ENCODE results near the gene FGD4.
A peak's percentile ranks its signal among the peaks of the same experiment; 100 is the strongest.
"Not testable (repeated sequence)": the region's sequence is repeated elsewhere in the genome, so short reads cannot be mapped to it uniquely, and the experiment has no call there.

Gene FGD4

DNA sequence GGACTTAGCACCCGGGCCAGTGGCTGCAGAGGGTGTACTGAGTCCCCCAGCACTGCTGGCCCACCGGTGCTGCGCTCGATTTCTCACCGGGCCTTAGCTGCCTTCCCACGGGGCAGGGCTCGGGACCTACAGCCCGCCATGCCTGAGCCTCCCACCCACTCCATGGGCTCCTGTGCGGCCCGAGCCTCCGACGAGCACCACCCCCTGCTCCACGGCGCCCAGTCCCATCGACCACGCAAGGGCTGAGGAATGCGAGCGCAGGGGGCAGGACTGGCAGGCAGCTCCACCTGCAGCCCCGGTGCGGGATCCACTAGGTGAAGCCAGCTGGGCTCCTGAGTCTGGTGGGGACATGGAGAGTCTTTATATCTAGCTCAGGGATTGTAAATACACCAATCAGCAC lies 126.4 kb downstream of the FGD4 start:
- DNase-seq = not testable (repeated sequence)

DNA sequence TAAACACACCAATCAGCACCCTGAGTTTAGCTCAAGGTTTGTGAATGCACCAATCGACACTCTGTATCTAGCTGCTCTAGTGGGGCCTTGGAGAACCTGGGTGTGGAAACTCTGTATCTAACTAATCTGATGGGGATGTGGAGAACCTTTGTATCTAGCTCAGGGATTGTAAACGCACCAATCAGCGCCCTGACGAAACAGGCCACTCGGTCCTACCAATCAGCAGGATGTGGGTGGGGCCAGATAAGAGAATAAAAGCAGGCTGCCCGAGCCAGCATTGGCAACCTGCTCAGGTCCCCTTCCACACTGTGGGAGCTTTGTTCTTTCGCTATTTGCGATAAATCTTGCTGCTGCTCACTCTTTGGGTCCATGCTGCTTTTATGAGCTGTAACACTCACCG lies 127.0 kb downstream of the FGD4 start:
- not testable (repeated sequence) for DNase-seq

DNA sequence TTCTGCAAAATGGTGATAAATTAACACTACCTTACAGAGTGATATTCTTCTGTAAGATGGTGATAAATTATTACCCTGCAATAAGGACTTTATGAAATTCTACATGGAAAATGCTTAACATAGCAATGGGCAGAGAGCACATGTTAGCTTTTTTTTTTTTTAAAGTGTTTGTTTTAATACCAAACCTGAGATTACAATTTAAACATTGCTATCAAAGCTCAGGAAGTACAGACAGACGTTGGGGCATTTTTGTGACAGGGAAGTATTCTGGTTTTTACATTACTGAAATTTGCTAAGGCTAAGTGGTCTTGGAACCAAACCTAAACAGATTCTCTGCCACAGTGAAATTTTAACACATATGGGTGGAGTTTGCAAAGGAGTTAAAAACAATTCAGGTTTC lies 133.1 kb downstream of the FGD4 start:
- DNase-seq = no peak

DNA sequence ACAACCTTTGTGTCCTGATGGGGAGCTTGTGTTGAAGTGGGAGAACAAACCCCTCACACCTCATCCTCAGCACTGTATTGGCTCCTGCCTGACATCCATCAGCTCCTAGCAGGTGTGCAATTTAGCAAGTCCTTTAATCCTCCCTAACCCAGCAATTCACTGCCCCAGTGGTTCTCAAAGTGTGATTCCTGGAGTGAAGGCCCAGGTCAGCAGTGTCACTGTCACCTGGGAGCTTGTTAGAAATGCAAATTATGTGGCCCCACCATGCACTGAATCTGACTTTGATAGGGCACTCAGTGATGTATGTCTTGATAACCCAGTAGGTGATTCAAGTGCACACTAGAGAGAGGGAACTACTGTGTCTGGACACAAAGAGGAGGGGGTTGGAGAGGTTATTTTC lies 133.6 kb downstream of the FGD4 start:
- DNase-seq = no peak

DNA sequence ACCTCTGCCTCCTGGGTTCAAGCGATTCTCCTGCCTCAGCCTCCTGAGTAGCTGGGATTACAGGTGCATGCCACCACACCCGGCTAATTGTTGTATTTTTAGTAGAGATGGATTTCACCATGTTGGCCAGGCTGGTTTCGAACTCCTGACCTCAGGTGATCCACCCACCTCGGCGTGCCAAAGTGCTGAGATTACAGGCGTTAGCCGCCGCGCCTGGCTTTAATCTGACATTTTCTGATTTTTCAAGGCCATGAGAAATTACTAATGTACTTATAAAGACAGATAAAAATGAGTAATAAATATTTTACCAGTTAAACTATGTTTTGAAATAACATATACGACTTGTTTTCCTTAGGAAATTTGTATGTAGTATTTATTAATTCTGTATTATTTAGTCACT lies 134.1 kb downstream of the FGD4 start:
- DNase-seq = not testable (repeated sequence)

DNA sequence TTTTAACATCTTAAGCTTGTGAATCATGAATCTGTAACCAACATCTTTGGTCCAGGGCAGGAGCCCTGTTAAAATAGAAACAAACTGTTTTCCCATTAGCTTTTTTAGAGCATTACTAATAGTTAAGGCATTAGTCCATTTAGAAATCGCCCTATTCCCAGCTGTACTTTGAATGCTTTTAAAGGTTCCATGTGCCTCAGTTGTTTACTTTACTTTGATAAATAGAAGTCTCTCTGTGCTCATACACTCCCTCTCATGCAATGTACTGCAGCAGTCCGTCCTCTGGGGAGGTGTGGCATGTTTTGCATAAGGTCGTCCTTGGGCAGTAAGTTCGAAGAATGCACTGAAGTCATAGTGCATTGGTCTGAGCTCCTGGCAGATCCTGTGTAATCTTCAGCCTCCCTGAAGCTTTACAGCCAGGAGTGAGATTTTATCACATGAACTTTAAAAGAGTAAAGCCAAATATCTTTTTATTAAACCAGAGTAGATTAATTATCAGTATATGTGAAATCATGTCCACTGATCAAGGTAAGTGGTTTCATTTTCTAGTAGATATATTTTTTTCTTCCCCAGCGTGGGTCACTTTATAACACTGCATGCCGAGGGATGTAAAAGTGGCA lies 134.7 kb downstream of the FGD4 start:
- DNase-seq = peak; percentile 22 to 31

DNA sequence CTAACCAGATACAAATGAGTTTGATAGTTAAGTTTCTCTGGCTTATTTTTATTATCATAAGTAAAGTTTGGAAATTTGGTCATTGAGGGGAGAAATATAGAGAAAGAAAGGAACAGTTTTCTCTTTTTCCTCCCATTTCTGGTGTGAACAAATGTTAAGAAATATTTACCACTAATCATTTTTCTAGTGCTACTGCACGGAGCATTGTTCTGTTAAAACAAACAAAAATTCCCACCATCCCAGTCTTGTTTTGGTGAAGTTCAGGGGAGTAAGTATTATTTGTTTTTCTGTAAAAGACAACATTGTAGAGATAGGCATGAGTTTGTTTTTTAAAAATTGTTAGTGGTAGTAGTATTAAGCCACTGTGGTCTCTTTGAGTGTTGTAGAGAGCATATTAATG lies 135.3 kb downstream of the FGD4 start:
- no peak for DNase-seq

DNA sequence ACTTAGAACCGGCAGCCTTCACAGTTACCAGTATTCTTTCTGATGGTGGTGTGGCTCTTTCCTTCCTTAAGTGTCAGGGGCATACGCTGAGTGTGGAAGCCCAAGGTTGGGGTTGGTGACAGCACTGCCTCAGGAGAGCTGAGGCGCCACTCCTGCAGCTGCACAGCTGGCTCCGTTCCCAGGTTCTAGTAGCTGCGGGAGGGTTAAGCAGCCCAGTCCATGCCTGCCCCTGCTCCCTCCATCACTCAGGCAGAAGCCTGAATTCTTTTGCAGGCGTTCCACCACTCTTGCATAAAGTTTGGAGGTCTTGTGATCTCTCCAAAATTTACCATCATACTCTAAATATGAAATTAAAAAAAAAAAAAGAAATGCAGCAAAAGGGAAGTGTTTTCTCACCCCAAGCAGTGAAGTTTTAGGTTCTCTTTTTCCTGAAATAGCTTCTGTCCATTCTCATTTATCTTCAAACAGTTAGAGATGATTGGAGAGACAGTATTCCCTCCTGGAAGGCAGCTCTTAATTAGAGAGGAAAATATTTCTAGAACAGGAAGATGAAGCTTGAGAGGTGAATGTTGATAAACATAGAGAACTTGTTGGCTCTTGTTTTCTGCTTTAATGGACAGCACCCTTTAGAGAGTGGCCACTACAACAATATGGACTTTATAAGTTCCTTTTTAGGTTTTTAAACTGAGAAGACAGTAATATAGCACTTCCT lies 136.1 kb downstream of the FGD4 start:
- peak; percentile 36 to 62 for DNase-seq

DNA sequence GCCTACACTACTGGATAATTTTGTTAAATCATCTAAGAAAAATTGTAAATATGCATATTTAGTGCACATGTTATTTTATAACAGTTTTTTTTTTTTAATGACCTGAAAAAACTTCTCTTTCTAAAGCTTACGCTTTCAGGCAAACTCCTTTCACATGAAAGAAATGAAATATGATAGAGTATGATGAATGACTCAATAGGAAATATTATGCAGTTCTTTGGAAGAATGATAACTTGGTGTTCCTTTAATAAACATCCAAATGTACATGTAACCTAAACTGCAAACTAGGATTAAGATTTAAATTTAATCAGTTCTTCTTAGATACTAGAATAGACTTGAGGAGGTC lies 136.6 kb downstream of the FGD4 start:
- DNase-seq = no peak

DNA sequence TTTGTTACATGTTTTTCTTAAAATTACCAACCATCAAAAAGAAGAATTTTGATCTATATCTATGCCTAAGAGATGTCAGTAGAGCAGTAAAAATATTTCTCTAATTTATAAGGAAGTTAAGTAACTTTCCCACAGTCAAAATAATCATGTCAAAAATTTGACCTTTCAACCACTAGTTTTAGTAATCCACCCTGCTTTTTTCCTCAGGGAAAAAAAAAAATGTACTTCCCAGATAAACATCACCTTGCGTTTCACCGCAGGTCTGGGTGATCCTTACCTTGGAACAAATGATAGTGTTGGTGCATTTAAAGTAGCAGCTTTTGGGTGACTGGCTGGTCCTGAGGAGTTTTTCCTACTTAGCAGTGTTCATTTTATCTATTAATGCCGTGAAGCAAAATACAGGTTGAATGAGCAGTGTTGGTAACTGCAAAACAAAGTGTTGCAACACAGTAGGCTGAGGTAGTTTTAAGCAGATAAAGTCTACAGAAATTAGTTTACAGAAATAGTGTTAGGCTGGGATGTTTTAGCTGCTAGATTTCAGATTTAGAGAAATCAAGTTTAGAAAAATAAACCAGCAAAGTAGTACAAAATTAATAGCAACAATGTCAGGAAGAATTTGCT lies 142.5 kb downstream of the FGD4 start:
- DNase-seq = peak in 1 of 2 donors; percentile 27

DNA sequence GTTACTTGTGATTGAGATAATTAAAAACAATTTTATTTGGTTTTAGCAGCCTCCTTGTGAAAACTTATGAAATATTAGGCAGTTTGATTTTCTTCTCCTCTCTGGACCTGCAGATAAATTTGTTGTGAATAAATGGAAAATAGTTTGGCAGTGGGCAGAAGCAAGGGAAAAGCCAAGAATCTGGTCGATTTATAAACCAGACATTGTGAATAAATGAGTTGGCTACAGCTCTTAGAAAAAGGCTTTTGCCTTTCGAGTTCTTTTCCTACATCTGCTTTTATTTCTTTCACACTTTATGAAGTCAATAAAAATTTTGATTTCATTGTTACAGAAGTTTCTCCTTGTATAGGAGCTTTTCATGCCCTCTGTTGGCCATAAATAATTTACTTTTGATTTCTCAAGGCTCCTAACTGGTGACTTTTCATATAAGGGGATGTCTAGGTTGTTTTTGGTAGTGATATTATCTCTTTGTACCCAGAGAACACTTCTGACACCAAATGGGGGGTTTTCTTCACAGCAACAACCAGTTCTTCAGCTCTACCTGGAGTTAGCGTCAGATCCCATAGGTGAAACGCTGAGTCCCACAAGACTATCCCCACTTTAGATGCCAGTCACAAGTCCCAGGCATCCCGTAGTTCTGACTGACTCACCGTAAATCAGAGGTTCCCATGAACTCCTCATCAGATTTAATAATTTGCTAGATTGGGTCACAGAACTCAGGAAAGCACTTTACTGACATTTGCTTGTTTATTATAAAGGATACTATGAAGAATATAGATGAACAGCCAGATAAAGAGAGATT lies 143.3 kb downstream of the FGD4 start:
- DNase-seq = no peak

DNA sequence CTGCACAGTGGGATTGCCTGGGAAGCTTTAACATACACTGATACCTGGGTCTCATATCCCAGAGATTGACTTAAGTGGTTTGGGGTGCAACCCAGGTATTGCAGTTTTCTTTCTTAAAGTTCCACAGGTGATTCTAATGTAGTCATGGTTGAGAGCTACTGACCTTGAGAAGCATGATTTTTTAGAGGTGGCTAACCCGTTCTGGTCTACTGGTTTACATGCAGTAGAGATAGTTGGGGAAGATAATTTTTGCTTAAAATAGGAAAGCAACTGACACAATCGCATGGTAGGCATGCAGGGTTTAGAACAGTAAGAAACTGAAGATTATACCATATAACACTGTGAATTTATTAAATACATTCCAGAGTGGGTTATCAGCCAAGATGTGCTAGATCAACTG lies 145.5 kb downstream of the FGD4 start:
- no peak for DNase-seq

DNA sequence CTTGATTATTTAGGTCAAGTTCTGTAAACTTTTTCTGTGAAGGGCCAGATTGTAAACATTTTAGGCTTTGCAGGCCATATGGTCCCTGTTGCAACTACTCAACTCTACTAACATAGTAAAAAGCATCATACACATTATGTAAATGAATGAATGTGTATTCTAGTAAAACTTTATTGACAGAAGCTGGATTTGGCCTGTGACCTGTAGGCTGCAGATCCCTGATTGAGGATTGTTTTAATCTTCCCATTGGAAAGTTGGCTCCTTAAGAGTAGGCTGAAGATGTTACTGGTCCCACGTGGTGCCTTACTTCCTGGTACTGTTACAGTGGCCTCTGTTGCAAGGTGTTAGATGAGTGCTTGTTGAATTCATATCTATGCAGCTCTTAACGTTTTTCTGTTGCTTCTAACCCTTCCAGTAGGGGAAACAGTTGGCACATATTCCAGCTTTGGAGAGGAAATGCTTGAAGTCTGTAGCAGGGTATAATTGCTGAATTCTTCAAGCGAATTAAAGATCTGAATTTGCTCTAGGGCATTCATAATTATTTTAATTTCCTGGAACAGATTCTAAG lies 146.1 kb downstream of the FGD4 start:
- DNase-seq = no peak

DNA sequence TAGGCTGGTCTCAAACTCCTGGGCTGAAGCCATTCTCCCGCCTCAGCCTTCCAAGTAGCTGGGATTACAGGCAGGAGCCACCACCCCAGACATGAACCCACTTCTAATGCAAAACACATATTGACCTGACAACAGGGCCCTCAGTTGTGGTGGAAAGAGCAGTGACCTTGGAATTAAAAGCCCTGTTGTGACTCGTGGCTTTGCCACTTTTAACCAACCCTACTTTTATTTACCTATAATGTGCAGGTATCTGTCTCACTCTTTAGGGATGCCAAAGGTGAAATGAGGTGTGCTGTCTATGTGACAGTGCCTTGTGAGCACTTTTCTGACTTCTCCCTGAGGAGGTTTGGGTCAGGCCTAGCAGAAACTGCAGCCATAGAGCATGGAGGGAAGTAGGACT lies 146.9 kb downstream of the FGD4 start:
- DNase-seq = no peak

DNA sequence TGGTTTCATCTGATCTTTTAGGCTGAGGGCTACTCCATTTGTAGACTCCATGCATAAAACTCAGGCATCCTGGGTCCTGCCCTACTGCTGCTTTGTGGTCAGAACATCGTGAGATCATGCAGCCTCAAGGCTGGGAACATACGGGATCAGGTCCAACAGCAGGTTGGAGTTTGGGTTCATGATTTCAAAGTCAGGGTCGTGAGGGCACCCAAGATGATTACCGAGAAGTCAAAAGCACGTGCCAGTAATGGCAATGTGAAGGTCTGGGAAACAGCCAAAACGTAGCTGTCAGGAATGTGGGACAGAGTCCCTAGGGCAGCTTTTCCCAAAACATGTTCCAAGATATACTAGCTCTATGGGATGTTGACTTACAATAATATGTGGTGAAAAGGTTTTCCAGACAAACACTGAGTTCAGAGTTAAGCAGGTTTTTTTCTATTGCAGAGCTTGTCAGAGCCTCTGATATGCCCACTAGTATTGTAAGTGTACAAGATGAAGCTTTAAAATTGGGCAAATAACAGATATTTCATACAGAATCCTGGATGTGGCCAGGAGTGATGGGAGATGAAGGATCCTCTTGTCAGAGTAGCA lies 149.4 kb downstream of the FGD4 start:
- DNase-seq = no peak

DNA sequence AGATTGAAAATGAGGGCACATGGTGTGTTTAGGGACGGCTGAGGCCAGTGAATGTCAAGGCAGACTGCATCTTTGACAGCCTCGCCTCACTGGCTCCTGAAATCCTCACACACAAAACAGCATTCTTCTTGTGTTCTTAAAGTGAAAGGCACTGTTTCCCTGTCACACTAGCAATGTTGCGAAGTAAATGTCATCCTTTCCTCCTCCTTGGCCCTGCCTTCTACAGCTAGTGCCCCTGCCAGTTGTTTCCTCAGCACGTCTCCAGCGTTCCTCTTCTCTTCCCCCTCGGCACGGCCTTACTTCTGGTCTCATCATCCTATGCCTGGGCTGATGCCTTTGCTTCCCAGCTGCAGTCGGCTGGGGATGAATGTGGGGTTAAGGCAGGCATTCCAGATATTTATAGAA lies 150.3 kb downstream of the FGD4 start:
- no peak for DNase-seq

DNA sequence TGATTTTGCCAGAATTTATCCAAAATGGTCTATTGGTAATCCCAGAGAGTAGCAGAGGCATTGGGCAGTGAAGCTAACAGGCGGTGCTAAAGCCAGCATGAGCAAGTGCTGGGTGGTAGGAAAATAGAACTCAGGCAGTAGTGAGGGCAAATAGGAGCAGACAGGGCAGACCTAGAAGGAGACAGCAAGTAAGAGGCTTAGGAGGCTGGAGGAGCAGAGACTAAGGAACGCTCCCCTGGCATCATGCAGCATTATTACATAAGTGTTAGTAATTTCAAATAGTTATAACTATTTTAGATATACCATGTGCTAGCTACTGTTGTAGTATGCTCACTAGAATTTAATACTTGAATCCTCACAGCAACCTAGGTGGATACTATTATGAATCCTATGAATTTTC lies 151.7 kb downstream of the FGD4 start:
- DNase-seq = no peak

DNA sequence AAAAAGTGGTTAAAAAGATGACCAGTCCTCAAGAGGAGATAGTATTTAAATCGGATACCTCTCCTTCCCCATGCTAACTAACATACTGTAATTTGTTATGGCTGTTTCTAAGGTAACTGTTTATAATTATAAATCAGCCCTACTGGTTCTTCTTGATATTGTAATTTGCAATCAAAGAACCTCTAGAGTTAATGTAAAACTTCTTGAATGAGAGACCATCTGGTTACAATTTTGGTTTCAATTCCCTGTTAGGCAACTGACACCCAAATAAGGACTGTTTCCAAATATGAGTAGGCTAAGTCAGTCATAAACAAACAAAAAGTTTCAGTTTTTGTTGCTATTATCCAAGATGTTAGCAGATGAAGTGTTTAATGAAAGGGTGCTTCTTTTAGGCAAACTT lies 159.5 kb downstream of the FGD4 start:
- DNase-seq = peak; percentile 47 to 61

DNA sequence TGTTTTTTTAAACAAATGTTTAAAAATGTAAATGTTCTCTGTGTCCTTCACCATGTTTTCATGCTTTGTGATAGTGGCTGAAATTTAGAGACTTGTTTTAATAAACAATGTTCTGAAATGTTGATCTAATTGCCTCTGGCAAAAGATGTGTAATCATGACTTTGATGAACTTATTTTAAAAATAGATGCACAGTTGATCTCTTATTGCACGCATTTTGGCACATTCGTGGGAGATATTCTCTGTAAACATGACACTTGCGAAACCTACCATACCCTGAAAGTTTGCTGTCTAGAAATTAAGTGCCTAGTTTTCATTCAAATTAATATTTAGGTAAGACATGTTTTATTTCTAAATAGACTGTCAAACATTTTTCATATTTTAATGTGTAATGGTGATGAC lies 160.1 kb downstream of the FGD4 start:
- DNase-seq = no peak

DNA sequence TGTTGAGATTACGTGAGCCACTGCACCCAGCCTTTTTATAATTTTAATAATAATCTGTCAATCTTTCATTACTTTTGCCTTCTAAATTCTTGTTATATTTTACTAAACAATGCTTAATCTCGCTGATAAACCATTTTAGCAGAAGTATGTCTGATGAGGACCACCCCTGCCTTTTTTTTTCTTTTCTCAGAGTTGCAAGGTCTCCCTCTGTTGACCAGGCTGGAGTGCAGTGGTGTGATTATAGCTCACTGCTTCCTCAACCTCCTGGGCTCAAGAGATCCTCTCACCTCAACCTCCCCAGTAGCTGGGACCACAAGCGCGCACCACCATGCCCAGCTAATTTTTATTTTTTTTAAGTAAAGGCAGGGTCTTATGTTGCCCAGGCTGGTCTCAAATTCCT lies 161.2 kb downstream of the FGD4 start:
- DNase-seq = no peak

DNA sequence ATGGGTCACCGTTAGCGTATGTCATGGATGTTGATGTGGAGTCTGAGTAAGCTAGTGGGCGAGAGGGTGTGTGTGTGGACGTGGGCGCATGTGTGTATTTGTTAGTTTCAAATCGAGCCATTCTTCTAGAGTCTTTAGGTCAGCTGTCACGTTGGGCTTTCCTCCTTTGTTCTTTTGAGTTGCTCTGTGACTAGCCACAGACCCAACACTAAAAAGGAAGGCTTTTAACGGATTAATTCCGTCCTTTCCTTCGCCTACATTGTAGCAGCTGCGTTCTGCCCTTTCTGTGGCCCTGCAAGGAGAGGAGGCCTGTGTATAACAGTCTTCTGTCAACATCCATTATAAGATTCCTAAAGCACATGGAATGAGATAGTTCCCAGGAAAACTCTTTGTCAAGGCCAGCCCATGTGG lies 162.6 kb downstream of the FGD4 start:
- DNase-seq = no peak

DNA sequence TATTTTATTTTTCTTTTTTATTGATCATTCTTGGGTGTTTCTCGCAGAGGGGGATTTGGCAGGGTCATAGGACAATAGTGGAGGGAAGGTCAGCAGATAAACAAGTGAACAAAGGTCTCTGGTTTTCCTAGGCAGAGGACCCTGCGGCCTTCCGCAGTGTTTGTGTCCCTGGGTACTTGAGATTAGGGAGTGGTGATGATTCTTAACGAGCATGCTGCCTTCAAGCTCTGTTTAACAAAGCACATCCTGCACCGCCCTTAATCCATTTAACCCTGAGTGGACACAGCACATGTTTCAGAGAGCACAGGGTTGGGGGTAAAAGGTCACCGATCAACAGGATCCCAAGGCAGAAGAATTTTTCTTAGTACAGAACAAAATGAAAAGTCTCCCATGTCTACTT lies 163.1 kb downstream of the FGD4 start:
- DNase-seq = not testable (repeated sequence)

Measured in inflammatory macrophage (primary cell).